CD4-positive, alpha-beta T cell treated with Interleukin-21 for 1 hour (primary cell): ENCODE measurements around the gene RPS15.

Source experiments
- DNase-seq: peaks from one replicate; pipeline ENCODE4 v3.0.0-alpha.2; 2020

The RPS15 gene

GRCh38 chr19:1420590-1420989 is 17.6 kb upstream of the RPS15 start:
- no peak for DNase-seq

GRCh38 chr19:1421218-1421957 is 16.8 kb upstream of the RPS15 start:
- DNase-seq = no peak

GRCh38 chr19:1421958-1422305 is 16.3 kb upstream of the RPS15 start:
- DNase-seq = no peak

DNA sequence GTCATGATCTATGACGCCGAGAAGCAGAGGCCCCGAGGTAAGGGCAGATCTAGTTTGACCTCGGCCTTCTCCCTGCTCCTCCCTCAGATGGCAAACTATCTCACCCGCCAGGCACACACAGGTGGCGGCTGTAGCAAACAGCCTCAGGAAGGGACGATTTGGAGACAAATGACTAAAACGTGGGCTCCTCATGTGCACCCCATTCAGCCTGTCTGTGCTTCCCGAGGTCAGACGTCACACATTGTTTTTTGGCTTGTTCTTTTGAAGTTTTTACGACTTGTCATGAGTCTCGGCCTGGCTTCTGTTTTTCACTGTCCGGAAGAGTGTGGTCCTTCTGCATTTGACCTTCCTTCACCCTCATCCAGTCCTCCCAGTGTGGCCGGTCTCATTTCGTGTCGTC is 15.8 kb upstream of the RPS15 start:
- DNase-seq = no peak

DNA sequence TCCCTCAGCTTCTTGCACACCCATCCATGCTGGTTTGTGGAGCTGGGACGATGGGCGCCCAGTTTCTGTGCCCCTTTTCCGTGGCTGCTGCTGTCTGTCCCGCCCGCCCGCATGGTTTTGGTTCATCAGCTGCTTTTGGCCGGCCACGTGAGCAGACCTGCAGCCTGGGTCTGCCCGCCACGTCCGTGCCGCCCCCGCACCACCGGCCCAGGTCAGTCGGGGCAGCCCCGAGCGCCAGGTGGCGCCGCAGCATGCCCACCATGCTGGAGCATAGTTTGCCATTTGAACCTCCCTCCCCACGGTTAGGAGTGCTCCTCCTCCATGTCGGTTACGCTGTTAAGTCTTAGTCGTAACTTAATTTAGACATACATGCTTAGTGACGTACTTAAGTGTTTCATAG is 15.3 kb upstream of the RPS15 start:
- DNase-seq = no peak

DNA sequence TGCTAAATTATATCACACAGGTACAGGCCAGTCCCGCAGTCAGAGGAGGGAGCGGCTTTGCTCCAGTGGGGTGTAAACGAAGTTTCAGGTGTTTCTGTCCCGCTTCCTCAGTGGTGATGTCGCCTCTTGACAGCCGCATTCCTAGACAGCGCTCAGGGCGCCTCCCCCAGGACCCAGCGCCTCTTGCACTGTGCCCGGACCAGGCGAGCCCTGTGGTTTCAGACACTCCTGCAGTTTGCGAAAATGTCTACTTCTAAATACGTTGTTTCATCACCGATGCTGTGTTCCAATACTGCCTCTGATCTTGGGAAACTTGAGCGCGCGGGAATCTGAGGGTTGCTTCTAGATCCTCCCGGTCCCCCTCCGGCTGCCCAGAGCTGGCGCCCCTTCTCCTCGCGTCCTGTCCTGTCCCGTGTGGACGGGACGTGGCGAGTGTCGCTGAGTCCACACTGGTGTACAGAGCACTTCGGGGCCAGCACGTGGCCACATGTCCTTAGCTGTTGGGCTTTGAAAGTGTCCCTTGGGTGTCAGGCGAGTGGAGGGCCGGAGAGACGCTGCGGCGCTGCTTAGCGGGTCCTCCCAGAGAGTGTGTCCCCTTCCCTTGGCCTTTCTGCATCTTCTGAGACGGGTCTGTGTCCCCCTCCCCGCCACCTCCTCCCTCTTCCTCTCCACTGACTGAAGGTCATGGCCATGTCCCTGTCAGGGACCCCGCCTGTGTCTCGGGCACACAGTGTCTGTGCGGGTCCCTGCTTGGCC is 14.6 kb upstream of the RPS15 start:
- no peak for DNase-seq

DNA sequence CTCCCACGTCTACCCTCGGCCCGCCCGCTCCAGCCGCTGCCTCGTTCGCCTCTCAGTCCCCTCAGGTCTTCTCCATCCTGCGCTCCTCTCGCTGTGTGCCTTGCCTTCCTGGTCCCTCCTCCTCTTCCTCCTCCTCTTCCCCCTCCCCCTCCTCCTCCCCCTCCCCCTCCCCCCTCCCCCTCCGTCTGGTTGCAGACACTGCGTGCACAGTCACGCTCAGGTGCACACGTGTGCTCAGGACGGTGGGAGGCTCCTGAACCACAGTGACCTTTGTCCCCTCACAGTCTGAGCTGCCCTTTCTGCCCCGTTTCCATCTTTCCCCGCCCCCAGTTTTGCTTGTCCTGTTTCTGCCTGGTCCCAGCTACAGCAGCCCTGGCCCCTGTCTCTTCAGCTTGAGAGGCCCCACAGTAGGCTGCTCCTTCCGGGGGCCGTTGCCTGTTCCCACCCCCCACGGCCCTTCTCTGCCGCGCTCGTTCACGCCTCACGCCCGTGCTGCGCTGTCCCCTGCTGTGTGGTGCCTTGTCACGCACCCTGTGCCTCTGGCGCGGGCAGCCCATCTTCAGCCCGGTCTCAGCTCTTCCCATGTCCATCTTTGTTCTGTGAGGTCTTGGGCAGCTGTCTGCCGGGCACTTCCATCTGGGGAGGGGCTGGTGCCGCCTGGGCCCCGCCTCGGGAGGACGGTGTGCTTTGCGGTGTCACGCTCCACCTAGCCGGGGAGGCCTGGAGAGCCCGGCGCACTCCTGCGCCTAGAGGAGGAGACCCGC is 13.8 kb upstream of the RPS15 start:
- no peak for DNase-seq

DNA sequence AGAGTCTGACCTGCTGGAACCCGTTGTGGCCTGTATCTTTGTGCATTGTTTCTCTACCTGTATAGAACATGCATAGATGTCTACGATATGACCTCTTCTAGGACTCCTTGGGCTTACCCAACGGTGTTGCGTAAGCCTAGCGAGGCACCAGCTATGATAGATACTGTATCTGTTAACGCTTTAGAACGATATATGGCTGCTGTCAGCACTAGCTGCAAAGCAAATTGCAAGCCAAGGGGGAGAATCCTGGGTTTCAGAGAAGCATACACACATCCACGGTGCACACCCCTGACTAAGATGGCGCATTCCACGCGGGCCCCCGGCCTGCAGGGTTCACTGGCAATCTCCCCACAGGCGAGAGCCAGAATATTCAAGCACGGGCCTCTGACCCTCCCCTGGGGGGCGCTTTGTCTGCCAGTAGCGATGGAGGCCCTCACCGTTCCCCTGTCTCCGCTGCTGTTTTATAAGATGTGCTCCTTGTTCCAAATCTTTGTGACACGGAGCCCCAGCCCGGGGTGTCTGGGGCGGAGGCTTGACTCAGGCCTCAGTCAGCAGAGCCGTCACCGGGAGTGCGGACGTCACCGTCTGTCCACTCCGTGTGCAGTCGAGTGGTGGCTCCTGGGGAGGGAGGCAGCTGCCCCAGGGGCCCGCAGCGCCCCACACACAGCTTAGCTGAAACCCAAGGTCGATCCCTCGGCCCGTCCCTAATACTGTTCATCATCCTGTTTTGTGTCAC is 12.9 kb upstream of the RPS15 start:
- DNase-seq = no peak

DNA sequence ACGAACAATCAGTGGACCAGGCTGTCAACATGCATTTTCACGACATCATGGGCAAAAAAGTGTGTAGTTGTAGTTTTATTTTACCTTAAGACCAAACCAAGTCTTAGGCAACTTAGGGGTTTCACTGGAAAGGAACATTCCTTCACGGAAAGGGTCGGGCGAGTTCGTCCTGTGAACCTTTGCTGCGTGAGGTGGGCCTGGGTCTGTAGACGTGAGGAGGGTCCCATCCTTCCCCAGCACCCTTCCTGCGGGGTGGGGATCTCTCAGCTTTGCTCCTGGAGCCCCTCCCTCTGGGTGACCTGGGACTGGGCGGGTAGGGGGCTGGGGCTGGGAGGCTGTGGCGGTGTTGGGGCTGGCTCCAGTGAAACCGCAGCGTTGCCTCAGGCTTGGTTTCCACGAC is 12.3 kb upstream of the RPS15 start:
- DNase-seq = no peak

- DNase-seq = no peak
Observed at GRCh38 chr19:1426736-1427135, 11.5 kb upstream of the RPS15 start.

DNA sequence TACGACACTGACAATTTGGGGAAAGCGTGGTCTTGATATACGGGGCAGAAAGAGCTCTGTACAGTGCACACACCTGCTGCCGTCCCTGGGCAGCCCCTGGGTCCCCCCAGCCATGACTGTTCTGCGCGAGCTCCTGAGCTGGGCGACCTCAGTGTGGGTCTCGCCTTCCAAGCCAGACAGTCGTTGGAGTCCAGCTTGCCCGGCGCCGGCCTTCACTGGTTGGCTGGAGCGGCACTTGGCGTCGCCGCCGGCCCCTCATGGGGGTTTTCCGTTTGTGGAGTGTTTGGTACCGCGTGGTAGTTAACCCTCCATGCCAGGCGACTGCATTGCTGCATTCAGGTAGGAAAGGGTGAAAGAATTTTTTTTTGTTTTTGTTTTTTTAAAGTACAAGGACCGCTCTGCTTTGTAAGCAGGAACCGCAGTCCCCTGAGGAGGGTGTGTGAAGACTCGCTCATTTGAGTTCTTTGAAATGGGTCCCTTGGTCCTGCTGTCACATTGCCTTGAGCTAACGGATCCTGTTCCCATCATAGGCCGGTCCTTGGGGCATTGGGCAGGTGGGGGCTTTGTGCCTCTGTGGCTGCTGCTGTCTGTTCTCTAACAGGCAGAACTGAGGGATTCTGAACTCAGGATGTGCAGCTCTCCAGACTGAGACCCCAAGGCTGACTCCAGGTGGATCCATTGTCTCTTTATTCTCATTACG is 10.8 kb upstream of the RPS15 start:
- DNase-seq = no peak

DNA sequence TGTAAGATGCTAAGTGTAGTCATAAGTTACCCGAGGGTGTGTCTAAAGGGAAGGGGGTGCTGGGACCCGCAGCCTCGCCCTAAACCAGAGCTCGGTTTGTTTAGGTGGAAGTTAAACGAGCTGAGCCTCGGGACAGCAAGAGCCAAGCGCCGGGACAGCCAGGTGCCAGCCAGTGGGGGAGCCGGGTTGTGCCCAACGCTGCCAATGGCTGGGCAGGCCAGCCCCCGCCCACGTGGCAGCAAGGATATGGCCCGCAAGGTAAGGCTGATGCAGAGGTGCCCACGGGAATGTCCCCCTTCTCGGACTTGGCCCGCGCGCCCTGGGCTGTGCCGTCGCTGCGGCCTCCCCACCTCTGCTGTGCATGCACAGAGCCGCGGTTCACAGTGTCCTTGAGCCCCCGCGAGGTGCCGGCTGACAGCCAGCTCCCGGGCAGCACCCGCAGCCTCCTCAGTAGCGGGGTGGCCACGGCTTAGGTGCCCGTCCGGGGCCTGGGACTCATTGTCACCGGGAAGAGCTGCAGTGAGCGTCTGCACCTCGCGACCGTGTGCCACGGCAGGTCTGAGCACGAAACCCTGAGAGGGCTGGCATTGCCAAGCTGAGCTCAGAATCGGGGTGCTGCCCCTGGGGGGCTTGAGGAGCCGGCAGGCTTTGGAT is 9.3 kb upstream of the RPS15 start:
- DNase-seq = no peak

DNA sequence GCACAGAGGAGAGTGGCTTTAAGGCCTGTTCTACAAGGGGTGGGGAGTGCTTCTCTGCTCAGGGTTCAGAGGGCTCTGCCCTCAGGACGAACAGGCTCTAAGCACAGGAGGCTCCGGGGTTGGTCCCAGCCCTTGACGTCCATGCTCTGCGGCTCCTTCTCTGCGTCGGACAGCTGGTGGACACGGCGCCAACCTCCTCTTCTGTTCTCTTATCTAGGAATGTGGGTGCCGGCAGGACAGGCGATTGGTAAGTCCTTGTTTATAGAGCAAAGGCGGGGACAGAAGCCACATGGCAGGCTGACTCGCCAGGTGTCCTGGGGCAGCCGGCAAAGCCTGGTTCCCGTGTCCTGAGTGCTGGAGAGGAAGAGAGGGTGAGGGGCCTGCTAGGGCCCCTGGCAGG is 8.4 kb upstream of the RPS15 start:
- no peak for DNase-seq

- DNase-seq = no peak
Observed at GRCh38 chr19:1430246-1430645, 8.0 kb upstream of the RPS15 start.

- no peak for DNase-seq
Observed at GRCh38 chr19:1431759-1432506, 6.3 kb upstream of the RPS15 start.

- DNase-seq = no peak
Observed at GRCh38 chr19:1432507-1432887, 5.7 kb upstream of the RPS15 start.

DNA sequence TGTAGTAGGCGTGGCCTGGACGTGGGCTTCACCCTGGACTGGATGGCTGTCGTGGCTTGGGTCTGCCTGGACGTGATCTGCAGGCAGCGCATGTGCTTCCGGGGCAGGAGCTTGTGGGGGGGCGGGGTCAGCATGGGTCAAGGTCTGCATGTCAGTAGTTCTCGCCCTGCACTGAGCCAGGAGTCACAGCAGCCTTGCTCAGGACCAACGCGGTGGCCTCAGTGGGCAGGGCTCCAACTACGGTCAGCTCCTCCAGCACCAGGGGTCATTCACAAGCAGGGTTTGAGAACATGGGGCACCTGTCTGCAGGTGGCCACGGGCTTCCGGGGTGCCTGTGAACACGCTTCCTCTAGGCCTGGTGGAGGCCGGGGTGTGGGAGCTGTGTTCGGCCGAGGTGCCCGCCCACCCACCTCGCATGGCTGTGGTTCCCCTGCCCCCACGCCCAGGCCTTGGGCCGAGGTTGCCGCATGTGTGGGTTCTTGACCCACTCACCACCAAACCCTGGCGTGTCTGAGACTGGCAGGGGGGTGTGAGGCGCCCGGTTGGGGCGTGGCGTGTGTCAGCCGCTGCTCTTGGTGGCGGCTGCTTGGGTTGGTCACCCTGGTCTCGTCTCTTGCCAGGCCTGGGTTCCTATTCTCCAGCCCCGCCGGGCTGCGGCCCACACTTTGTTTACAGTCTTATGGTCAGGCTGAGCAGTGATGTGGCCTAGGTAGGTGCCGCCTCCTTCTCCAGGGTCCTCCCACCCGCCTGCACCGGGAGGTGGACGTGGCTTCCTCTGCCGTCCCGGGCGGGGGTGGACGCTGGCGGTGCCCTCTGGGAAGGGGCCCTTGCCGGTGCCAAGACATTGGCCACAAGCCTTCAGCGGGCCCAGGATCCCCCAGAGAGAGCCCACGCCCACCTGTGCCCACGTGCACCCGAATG is 4.8 kb upstream of the RPS15 start:
- DNase-seq = no peak

- DNase-seq = no peak
Observed at GRCh38 chr19:1434040-1434366, 4.2 kb upstream of the RPS15 start.

DNA sequence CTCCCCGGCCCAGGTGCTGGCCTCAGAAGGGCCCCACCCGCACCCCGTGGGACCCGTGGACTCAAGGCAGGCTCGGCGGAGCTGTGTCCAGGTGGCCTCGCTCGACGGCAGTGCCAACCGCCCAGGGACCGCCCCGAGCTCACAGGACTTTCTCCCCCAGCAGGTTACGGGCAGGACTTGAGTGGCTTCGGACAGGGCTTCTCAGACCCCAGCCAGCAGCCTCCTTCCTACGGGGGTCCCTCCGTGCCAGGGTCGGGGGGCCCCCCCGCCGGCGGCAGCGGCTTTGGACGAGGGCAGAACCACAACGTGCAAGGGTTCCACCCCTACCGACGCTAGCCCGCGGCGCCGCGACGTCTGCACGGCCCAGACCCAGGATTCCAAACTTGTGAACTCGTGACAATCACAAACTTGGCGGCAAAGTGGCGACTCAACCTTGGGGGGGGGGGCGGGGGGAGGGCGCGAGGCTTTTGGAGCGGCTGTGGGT is 3.6 kb upstream of the RPS15 start:
- DNase-seq = no peak

GRCh38 chr19:1435378-1435989 is 2.7 kb upstream of the RPS15 start:
- DNase-seq = no peak
